ENCODE measurements around the gene MOCS1. TPM values are rescaled to one million over a fixed set of nuclear protein-coding genes. Genes with fewer than 3 reads are reported as not detected.

MOCS1 gene
- total RNA-seq, 1 donor from 2014 or later = 15.1 TPM

- H3K9me3 Mint-ChIP-seq (ENCODE audit: unreplicated experiment) = no peaks in the 10 kb centered on the region
Observed at GRCh38 chr6:39910744-39911143, 23.5 kb downstream of the MOCS1 start.

DNA sequence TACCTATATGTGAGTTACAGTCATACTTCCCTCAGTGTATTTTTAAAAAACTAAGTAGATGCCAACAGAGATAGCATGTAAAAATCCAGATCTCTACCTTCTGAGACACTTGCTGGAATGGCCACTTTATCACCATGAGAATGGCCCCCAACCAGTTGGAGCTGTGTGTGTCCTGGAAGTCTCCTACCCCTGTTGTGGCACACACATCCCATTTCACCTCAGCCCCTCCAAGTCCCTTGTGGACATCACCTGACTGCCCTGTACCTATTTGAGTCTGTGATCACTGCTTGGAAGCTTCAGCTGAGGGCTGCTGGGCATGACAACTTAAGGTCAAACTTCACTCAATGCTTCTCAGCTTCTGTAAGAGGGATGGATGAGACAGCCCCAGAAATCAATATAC, 24.1 kb downstream of the MOCS1 start:
- no peak overlapping the region for H3K4me3 Mint-ChIP-seq (ENCODE audit: unreplicated experiment)
- H3K9me3 Mint-ChIP-seq (ENCODE audit: unreplicated experiment) = no peaks in the 10 kb centered on the region
- no peaks in the 10 kb centered on the region for H3K4me1 Mint-ChIP-seq (ENCODE audit: unreplicated experiment)
- no peak for TF ChIP-seq CTCF (IDR thresholded peaks at IDR 0.05)
- H3K27ac Mint-ChIP-seq (ENCODE audit: unreplicated experiment) = no peak overlapping the region
- H3K36me3 Mint-ChIP-seq (ENCODE audit: unreplicated experiment) = peaks cover 43% of the 10 kb centered on the region
- no peak for DNase-seq (ENCODE audit: extremely low spot score, unreplicated experiment)
- no peaks in the 10 kb centered on the region for H3K27me3 Mint-ChIP-seq (ENCODE audit: unreplicated experiment)

More at GRCh38 chr6:39910744-39911143, 23.5 kb downstream of the MOCS1 start:
- no peaks in the 10 kb centered on the region for H3K27me3 Mint-ChIP-seq (ENCODE audit: unreplicated experiment)
- no peak for TF ChIP-seq CTCF (IDR thresholded peaks at IDR 0.05)
- no peak for DNase-seq (ENCODE audit: extremely low spot score, unreplicated experiment)
- H3K4me1 Mint-ChIP-seq (ENCODE audit: unreplicated experiment) = no peaks in the 10 kb centered on the region
- peaks cover 38% of the 10 kb centered on the region for H3K36me3 Mint-ChIP-seq (ENCODE audit: unreplicated experiment)
- no peak overlapping the region for H3K27ac Mint-ChIP-seq (ENCODE audit: unreplicated experiment)
- no peak overlapping the region for H3K4me3 Mint-ChIP-seq (ENCODE audit: unreplicated experiment)

DNA sequence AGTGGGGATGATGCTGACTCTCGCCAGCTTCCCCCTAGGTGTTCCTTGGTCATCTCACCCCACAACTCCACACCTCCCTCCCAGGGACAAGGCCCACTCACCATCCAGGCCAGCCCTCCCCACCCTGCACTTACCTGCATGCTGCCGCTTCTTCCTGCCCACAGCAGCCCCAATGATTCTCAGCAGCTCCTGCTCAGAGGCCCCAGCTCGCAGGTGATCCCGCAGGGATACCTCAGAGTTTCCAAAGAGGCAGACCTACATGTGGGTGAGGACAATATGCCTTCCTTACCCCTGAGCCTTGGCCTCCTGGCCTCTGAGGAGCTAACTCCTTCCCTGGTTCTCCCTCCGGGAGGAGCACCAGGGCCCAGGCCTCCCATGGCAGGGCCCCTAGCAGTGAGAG, 24.6 kb downstream of the MOCS1 start:
- no peak overlapping the region for H3K27ac Mint-ChIP-seq (ENCODE audit: unreplicated experiment)
- peaks cover 40% of the 10 kb centered on the region for H3K36me3 Mint-ChIP-seq (ENCODE audit: unreplicated experiment)
- H3K27me3 Mint-ChIP-seq (ENCODE audit: unreplicated experiment) = no peaks in the 10 kb centered on the region
- DNase-seq (ENCODE audit: extremely low spot score, unreplicated experiment) = no peak
- TF ChIP-seq CTCF (IDR thresholded peaks at IDR 0.05) = no peak
- H3K9me3 Mint-ChIP-seq (ENCODE audit: unreplicated experiment) = no peaks in the 10 kb centered on the region
- H3K4me1 Mint-ChIP-seq (ENCODE audit: unreplicated experiment) = no peaks in the 10 kb centered on the region
- no peak overlapping the region for H3K4me3 Mint-ChIP-seq (ENCODE audit: unreplicated experiment)

DNA sequence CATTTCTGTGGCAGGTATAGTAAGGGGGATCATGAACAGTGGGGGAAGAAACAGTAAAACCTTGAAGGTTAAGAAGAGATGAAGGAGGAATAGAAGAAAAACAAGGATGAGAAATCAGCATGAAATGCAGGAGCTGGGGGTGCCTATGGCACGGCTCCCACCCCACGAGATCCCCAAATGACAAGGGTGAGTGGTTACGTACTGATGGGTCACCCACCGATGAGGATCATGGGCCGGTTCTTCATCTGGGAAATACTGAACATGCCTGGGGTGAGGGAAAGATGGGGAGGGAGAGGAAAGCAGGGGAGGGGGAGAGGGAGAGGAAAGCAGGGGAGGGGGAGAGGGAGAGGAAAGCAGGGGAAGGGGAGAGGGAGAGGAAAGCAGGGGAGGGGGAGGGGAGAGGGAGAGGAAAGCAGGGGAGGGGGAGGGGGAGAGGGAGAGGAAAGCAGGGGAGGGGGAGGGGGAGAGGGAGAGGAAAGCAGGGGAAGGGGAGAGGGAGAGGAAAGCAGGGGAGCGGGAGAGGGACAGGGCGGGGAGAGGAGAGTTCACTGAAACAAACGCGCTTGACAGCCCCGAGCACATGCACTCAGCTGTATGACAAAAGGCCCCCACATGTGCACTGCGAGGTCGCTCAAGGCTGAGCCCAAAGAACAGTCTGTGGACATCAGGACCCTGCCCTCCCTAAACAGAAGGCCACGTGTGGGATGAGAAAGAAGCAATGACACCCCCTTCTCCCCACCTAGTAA, 25.3 kb downstream of the MOCS1 start:
- H3K4me3 Mint-ChIP-seq (ENCODE audit: unreplicated experiment) = no peak overlapping the region
- no peaks in the 10 kb centered on the region for H3K27me3 Mint-ChIP-seq (ENCODE audit: unreplicated experiment)
- H3K4me1 Mint-ChIP-seq (ENCODE audit: unreplicated experiment) = no peaks in the 10 kb centered on the region
- DNase-seq (ENCODE audit: extremely low spot score, unreplicated experiment) = no peak
- peaks cover 37% of the 10 kb centered on the region for H3K36me3 Mint-ChIP-seq (ENCODE audit: unreplicated experiment)
- TF ChIP-seq CTCF (IDR thresholded peaks at IDR 0.05) = no peak
- no peaks in the 10 kb centered on the region for H3K9me3 Mint-ChIP-seq (ENCODE audit: unreplicated experiment)
- no peak overlapping the region for H3K27ac Mint-ChIP-seq (ENCODE audit: unreplicated experiment)

DNA sequence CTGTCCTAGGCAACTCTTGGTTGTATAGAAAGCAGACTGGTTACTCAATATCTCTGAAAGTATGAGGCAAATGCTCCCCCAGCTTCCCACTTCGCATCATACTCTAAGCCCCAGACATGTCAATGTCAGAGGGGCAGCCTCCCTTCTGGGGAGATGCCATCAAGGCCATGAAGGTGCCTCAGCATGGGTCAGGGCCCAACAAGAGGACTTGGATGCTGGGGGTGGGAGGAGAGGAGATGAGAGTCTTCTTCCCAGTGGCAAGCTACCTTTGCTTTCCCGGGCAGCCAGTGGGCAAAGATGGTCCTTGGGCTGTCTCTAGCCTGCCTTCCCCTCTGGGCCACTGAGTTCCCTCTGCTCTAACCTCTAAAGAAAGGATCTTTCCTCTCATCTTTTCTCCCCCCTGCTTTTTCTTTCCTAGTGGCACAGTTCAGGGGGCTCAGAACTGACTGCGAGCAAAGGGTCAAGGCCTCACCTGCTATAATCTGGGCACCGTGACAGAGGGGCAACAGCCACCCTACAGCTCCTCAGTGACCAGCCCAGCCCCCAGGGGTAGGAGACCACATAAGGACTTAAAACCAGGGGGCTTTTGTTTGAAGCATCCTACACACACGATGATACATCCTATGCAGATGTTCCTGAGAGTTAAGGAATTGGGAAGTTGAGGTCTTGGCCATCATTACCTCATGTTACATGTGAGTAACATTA, 26.2 kb downstream of the MOCS1 start:
- peaks cover 35% of the 10 kb centered on the region for H3K36me3 Mint-ChIP-seq (ENCODE audit: unreplicated experiment)
- H3K27ac Mint-ChIP-seq (ENCODE audit: unreplicated experiment) = no peak overlapping the region
- H3K4me1 Mint-ChIP-seq (ENCODE audit: unreplicated experiment) = no peaks in the 10 kb centered on the region
- no peak for DNase-seq (ENCODE audit: extremely low spot score, unreplicated experiment)
- TF ChIP-seq CTCF (IDR thresholded peaks at IDR 0.05) = no peak
- no peak overlapping the region for H3K4me3 Mint-ChIP-seq (ENCODE audit: unreplicated experiment)
- no peaks in the 10 kb centered on the region for H3K9me3 Mint-ChIP-seq (ENCODE audit: unreplicated experiment)
- no peaks in the 10 kb centered on the region for H3K27me3 Mint-ChIP-seq (ENCODE audit: unreplicated experiment)
